OCI-LY1 (cell line): ENCODE measurements around the gene CDH2.

ENCODE experiments used
- H2AFZ ChIP-seq: fragments of 200-600 bp; sonication (generic), shearing (Covaris generic); 2 replicates; pipeline ENCODE4 v1.6.0; 2014; ENCODE audit warnings: antibody characterized with exemption, mild to moderate bottlenecking, low read length
- H3F3A ChIP-seq: fragments of 200-600 bp; sonication (generic), shearing (Covaris generic); 2 replicates; pipeline ENCODE4 v1.6.0; 2014; ENCODE audit warnings: mild to moderate bottlenecking, antibody characterized with exemption, low read length, moderate library complexity; ENCODE audit not compliant: insufficient read depth
- H3K27ac ChIP-seq: fragments of 200-600 bp; sonication (generic); 2 replicates; pipeline ENCODE4 v1.5.1; 2014; ENCODE audit warnings: low read length, mixed run types, mild to moderate bottlenecking, low read depth; ENCODE audit not compliant: poor library complexity, severe bottlenecking
- H3K27me3 ChIP-seq: fragments of 200-600 bp; sonication (generic); 2 replicates; pipeline ENCODE4 v1.6.0; 2014; ENCODE audit warnings: antibody characterized with exemption, mild to moderate bottlenecking, low read length, moderate library complexity; ENCODE audit not compliant: insufficient read depth
- H3K36me3 ChIP-seq: fragments of 200-600 bp; sonication (generic); 2 replicates; pipeline ENCODE4 v1.6.1; 2014; ENCODE audit warnings: mild to moderate bottlenecking, antibody characterized with exemption, low read length, moderate library complexity, mixed read lengths; ENCODE audit not compliant: insufficient read depth
- H3K4me1 ChIP-seq: fragments of 200-600 bp; sonication (generic); 2 replicates; pipeline ENCODE4 v1.5.1; 2014; ENCODE audit warnings: mild to moderate bottlenecking, low read length, moderate library complexity; ENCODE audit not compliant: insufficient read depth, severe bottlenecking
- H3K4me2 ChIP-seq: fragments of 200-600 bp; sonication (generic), shearing (Covaris generic); 2 replicates; pipeline ENCODE4 v1.6.1; 2014; ENCODE audit warnings: low read length
- H3K4me3 ChIP-seq: fragments of 200-600 bp; sonication (generic); 2 replicates; pipeline ENCODE4 v1.5.1; 2014; ENCODE audit warnings: low read length, low read depth, mild to moderate bottlenecking, mixed read lengths; ENCODE audit not compliant: poor library complexity, severe bottlenecking
- H3K79me2 ChIP-seq: fragments of 200-600 bp; shearing (Covaris generic); 2 replicates; pipeline ENCODE4 v1.6.1; 2016; ENCODE audit warnings: mixed run types, low read length, mixed read lengths; ENCODE audit not compliant: insufficient read depth
- H3K9ac ChIP-seq: fragments of 200-600 bp; sonication (generic), shearing (Covaris generic); 2 replicates; pipeline ENCODE4 v1.6.1; 2014; ENCODE audit warnings: mild to moderate bottlenecking, low read length, mixed read lengths
- H3K9me2 ChIP-seq: fragments of 200-600 bp; sonication (generic), shearing (Covaris generic); 2 replicates; pipeline ENCODE4 v1.6.1; 2014; ENCODE audit warnings: low read depth, mild to moderate bottlenecking, low read length, mixed read lengths
- H3K9me3 ChIP-seq: fragments of 200-600 bp; shearing (Covaris generic); 2 replicates; pipeline ENCODE4 v1.6.1; 2014; ENCODE audit warnings: low read length, mixed read lengths
- H4K20me1 ChIP-seq: fragments of 200-600 bp; sonication (generic), shearing (Covaris generic); 2 replicates; pipeline ENCODE4 v1.6.0; 2016; ENCODE audit warnings: mild to moderate bottlenecking, low read length; ENCODE audit not compliant: insufficient read depth
- EZH2 ChIP-seq: fragments of 200-600 bp; sonication (generic), shearing (Covaris generic); IDR thresholded peaks from 2 replicates; pipeline ENCODE4 v1.8.0; 2017; ENCODE audit warnings: borderline replicate concordance, mixed run types, mild to moderate bottlenecking, antibody characterized with exemption, low read length, moderate library complexity, mixed read lengths
- TF ChIP-seq, protein P1 (sequence below): fragments of 200-600 bp; sonication (generic), shearing (Covaris generic); IDR thresholded peaks from 2 replicates; pipeline ENCODE4 v1.5.1; 2017; ENCODE audit warnings: mild to moderate bottlenecking, antibody characterized with exemption, low read length, moderate library complexity, mixed read lengths

CDH2 gene

DNA sequence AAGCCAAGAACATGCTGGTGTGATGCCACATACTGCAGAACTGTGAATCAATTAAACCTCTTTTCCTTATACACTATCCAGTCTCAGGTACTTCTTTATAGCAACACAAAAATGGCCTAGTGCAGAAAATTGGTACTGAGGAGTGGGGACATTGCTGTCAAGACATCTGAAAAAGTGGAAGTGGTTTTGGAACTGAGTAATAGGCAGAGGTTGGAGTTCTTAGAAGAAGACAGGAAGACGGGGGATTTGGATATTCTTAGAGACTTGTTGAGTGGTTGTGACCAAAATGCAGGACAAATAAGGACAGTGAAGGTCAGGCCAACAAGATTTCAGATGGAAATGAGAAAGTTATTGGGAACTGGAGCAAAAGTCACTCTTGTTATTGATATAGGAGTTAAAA is 31.3 kb upstream of the CDH2 start:
- no peaks in the 10 kb centered on the region for H4K20me1 ChIP-seq
- H3K9me2 ChIP-seq: no peaks in the 10 kb centered on the region
- H3K27ac ChIP-seq: no peak overlapping the region
- H3K9ac ChIP-seq: no peak overlapping the region
- H3K79me2 ChIP-seq: no peaks in the 10 kb centered on the region
- no peaks in the 10 kb centered on the region for H3K9me3 ChIP-seq
- no peak for TF ChIP-seq EZH2
- TF ChIP-seq, protein P1, sequence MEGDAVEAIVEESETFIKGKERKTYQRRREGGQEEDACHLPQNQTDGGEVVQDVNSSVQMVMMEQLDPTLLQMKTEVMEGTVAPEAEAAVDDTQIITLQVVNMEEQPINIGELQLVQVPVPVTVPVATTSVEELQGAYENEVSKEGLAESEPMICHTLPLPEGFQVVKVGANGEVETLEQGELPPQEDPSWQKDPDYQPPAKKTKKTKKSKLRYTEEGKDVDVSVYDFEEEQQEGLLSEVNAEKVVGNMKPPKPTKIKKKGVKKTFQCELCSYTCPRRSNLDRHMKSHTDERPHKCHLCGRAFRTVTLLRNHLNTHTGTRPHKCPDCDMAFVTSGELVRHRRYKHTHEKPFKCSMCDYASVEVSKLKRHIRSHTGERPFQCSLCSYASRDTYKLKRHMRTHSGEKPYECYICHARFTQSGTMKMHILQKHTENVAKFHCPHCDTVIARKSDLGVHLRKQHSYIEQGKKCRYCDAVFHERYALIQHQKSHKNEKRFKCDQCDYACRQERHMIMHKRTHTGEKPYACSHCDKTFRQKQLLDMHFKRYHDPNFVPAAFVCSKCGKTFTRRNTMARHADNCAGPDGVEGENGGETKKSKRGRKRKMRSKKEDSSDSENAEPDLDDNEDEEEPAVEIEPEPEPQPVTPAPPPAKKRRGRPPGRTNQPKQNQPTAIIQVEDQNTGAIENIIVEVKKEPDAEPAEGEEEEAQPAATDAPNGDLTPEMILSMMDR: no peak
- no peak overlapping the region for H3K4me2 ChIP-seq
- no peaks in the 10 kb centered on the region for H3K27me3 ChIP-seq
- H3F3A ChIP-seq: no peaks in the 10 kb centered on the region
- H3K36me3 ChIP-seq: no peaks in the 10 kb centered on the region
- H3K4me1 ChIP-seq: no peaks in the 10 kb centered on the region
- no peak overlapping the region for H2AFZ ChIP-seq
- H3K4me3 ChIP-seq: no peak overlapping the region

DNA sequence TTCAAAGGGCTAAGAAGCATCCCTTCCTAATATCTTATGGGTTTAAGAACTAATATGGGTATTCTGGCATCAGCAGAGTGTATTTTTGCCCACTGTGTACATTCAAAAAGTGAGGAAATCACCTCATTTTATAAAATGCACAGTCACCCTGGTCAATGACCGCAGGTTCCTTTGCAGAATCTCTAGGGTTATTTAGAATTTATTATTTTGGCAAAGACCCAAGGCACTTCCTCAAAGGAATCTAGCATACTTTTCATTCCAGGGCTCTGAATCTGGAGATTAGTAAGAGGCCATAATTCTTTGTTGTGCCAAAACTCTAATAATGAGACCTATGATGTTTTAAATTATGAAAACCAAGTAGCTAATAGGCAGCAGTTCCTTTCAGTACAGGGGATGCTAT is 27.2 kb upstream of the CDH2 start:
- H4K20me1 ChIP-seq: no peaks in the 10 kb centered on the region
- H2AFZ ChIP-seq: no peak overlapping the region
- H3K27me3 ChIP-seq: no peaks in the 10 kb centered on the region
- H3K9ac ChIP-seq: no peak overlapping the region
- H3K4me3 ChIP-seq: no peak overlapping the region
- no peaks in the 10 kb centered on the region for H3K9me3 ChIP-seq
- no peaks in the 10 kb centered on the region for H3K79me2 ChIP-seq
- no peaks in the 10 kb centered on the region for H3K9me2 ChIP-seq
- no peaks in the 10 kb centered on the region for H3F3A ChIP-seq
- no peak for TF ChIP-seq EZH2
- TF ChIP-seq, protein P1: no peak
- H3K4me1 ChIP-seq: no peaks in the 10 kb centered on the region
- no peak overlapping the region for H3K4me2 ChIP-seq
- H3K36me3 ChIP-seq: no peaks in the 10 kb centered on the region
- no peak overlapping the region for H3K27ac ChIP-seq

DNA sequence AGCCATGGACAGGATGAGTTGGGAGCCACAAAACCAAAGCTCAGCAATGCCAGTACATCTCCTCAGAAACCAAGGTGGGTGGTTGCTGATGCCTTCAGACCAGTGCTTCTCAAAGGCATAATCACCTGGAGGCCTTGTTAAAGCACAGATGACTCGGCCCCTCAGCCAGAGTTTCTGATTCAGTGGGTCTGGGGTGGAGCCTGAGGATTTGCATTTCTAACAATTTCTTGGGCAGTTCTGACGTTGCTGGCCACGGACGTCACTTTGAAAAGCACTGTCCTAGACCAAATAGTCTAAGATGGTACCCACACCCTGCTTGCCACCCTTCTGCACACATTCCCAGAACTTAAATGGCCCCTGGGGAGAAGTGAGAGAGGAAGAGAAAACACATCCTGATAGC is 24.1 kb upstream of the CDH2 start:
- no peak for TF ChIP-seq EZH2
- TF ChIP-seq, protein P1: no peak
- Histone ChIP-seq H3K9me3 (no peaks in the 10 kb centered on the region), H3K9me2 (no peaks in the 10 kb centered on the region), H3F3A (no peaks in the 10 kb centered on the region), H3K36me3 (no peaks in the 10 kb centered on the region), H3K4me3 (no peak overlapping the region), H3K27me3 (no peaks in the 10 kb centered on the region), H3K79me2 (no peaks in the 10 kb centered on the region), H3K9ac (no peak overlapping the region), H3K4me2 (no peak overlapping the region), H4K20me1 (no peaks in the 10 kb centered on the region), H2AFZ (no peak overlapping the region), H3K27ac (no peak overlapping the region), H3K4me1 (no peaks in the 10 kb centered on the region)
